ENCODE data around the gene UGT1A4. TPM values are rescaled to one million over a fixed set of nuclear protein-coding genes. Genes with fewer than 3 reads are reported as not detected.

The UGT1A4 gene
- total and polyA plus RNA-seq, 10 of the 15 experiments (the other 5 are each of a cell fraction or from before 2014, with no cell fraction given), result not detected

DNA sequence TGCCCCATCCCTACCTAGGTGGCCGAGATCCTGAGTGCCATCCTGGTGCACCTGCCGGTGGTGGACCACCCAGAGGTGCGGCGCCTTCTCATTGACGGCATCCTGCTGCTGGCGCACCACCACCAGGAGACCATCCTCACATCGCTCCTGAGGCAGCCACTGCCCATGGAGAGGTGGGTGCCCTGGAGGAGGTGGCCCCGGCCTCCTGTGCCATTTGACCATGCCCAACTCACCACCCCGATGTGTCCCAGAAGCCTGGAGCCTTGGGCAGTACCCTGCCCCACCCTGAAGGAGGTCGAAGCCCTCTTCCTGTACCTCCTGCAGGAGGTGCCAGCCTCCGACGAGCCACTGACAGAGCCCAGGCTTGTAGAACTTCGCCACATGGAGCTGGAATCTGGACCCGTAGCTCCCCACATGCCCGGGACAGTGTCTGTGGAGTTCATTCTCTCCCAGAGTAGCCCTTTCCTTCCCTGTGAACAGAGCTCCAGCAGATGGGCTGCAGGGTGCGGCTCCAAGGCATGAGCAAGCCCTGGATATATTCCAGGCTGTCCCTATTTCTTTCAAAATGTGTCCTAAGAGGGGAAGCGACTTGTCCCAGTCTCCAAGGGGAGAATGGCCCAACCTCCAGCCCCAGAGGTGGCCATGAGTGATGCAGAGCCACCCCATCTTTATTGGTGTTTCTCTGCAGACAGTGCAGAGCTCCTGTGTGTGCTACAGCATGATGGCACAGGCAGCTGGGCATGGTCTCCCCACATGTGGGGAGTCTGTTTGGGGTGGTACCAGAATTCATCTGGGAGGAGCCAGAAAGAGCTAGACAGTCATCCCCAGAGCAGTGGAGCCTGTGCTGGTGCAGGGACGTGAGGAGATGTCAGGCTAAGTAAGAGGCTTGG is 101.6 kb downstream of the UGT1A4 start:
- FAIRE-seq (no peak), DNase-seq (ENCODE audit: low read depth, low spot score) (no peak), ATAC-seq (no peak)
- TF ChIP-seq HCFC1 (IDR thresholded peaks at IDR 0.05; ENCODE audit: low read length) (no peak), NFYA (IDR thresholded peaks at IDR 0.05; ENCODE audit: borderline replicate concordance, low read depth, low read length) (no peak), RBBP5 (conservative IDR thresholded peaks at IDR 0.05) (no peak), PML (IDR thresholded peaks at IDR 0.05; ENCODE audit: low read length) (no peak), KDM1A (IDR thresholded peaks at IDR 0.05; ENCODE audit: borderline replicate concordance) (no peak)
- TF ChIP-seq, protein P1, sequence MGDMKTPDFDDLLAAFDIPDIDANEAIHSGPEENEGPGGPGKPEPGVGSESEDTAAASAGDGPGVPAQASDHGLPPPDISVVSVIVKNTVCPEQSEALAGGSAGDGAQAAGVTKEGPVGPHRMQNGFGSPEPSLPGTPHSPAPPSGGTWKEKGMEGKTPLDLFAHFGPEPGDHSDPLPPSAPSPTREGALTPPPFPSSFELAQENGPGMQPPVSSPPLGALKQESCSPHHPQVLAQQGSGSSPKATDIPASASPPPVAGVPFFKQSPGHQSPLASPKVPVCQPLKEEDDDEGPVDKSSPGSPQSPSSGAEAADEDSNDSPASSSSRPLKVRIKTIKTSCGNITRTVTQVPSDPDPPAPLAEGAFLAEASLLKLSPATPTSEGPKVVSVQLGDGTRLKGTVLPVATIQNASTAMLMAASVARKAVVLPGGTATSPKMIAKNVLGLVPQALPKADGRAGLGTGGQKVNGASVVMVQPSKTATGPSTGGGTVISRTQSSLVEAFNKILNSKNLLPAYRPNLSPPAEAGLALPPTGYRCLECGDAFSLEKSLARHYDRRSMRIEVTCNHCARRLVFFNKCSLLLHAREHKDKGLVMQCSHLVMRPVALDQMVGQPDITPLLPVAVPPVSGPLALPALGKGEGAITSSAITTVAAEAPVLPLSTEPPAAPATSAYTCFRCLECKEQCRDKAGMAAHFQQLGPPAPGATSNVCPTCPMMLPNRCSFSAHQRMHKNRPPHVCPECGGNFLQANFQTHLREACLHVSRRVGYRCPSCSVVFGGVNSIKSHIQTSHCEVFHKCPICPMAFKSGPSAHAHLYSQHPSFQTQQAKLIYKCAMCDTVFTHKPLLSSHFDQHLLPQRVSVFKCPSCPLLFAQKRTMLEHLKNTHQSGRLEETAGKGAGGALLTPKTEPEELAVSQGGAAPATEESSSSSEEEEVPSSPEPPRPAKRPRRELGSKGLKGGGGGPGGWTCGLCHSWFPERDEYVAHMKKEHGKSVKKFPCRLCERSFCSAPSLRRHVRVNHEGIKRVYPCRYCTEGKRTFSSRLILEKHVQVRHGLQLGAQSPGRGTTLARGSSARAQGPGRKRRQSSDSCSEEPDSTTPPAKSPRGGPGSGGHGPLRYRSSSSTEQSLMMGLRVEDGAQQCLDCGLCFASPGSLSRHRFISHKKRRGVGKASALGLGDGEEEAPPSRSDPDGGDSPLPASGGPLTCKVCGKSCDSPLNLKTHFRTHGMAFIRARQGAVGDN (IDR thresholded peaks at IDR 0.05), result no peak
- TF ChIP-seq, protein P2, sequence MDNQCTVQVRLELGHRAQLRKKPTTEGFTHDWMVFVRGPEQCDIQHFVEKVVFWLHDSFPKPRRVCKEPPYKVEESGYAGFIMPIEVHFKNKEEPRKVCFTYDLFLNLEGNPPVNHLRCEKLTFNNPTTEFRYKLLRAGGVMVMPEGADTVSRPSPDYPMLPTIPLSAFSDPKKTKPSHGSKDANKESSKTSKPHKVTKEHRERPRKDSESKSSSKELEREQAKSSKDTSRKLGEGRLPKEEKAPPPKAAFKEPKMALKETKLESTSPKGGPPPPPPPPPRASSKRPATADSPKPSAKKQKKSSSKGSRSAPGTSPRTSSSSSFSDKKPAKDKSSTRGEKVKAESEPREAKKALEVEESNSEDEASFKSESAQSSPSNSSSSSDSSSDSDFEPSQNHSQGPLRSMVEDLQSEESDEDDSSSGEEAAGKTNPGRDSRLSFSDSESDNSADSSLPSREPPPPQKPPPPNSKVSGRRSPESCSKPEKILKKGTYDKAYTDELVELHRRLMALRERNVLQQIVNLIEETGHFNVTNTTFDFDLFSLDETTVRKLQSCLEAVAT (IDR thresholded peaks at IDR 0.05), result no peak
- TF ChIP-seq, protein P3, sequence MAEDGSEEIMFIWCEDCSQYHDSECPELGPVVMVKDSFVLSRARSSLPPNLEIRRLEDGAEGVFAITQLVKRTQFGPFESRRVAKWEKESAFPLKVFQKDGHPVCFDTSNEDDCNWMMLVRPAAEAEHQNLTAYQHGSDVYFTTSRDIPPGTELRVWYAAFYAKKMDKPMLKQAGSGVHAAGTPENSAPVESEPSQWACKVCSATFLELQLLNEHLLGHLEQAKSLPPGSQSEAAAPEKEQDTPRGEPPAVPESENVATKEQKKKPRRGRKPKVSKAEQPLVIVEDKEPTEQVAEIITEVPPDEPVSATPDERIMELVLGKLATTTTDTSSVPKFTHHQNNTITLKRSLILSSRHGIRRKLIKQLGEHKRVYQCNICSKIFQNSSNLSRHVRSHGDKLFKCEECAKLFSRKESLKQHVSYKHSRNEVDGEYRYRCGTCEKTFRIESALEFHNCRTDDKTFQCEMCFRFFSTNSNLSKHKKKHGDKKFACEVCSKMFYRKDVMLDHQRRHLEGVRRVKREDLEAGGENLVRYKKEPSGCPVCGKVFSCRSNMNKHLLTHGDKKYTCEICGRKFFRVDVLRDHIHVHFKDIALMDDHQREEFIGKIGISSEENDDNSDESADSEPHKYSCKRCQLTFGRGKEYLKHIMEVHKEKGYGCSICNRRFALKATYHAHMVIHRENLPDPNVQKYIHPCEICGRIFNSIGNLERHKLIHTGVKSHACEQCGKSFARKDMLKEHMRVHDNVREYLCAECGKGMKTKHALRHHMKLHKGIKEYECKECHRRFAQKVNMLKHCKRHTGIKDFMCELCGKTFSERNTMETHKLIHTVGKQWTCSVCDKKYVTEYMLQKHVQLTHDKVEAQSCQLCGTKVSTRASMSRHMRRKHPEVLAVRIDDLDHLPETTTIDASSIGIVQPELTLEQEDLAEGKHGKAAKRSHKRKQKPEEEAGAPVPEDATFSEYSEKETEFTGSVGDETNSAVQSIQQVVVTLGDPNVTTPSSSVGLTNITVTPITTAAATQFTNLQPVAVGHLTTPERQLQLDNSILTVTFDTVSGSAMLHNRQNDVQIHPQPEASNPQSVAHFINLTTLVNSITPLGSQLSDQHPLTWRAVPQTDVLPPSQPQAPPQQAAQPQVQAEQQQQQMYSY (CRISPR knock-in tag; IDR thresholded peaks at IDR 0.05), result no peak
- TF ChIP-seq, protein P4, sequence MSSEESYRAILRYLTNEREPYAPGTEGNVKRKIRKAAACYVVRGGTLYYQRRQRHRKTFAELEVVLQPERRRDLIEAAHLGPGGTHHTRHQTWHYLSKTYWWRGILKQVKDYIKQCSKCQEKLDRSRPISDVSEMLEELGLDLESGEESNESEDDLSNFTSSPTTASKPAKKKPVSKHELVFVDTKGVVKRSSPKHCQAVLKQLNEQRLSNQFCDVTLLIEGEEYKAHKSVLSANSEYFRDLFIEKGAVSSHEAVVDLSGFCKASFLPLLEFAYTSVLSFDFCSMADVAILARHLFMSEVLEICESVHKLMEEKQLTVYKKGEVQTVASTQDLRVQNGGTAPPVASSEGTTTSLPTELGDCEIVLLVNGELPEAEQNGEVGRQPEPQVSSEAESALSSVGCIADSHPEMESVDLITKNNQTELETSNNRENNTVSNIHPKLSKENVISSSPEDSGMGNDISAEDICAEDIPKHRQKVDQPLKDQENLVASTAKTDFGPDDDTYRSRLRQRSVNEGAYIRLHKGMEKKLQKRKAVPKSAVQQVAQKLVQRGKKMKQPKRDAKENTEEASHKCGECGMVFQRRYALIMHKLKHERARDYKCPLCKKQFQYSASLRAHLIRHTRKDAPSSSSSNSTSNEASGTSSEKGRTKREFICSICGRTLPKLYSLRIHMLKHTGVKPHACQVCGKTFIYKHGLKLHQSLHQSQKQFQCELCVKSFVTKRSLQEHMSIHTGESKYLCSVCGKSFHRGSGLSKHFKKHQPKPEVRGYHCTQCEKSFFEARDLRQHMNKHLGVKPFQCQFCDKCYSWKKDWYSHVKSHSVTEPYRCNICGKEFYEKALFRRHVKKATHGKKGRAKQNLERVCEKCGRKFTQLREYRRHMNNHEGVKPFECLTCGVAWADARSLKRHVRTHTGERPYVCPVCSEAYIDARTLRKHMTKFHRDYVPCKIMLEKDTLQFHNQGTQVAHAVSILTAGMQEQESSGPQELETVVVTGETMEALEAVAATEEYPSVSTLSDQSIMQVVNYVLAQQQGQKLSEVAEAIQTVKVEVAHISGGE (CRISPR knock-in tag; IDR thresholded peaks at IDR 0.05), result no peak
- no peaks in the 10 kb centered on the region for H3K4me1 ChIP-seq (ENCODE audit: control insufficient read depth, insufficient read depth, low read length)
- in situ Hi-C loops (cut with MboI), result no loop called here
- no peak overlapping the region for H3K4me2 ChIP-seq (ENCODE audit: control insufficient read depth, insufficient read depth)
- H3K36me3 ChIP-seq (ENCODE audit: control insufficient read depth in 2 of 2, insufficient read depth in 2 of 2, low read length in 1 of 2), result no peaks in the 10 kb centered on the region
- 32% methylated on average over 18 of the region's 18 CpGs for whole genome bisulfite sequencing (ENCODE audit: insufficient coverage, insufficient replicate concordance, low lambda C conversion rate, missing lambda C conversion rate)
- ChIA-PET RAD21 (ENCODE audit: unreplicated experiment) (no interaction called here), CTCF (interaction anchor here (0.5 kb wide), 1 partner anchor 23 kb away, joined by 3 read pairs; no protein-coding TSS in a partner anchor), POLR2A (no interaction called here), SMC1A (ENCODE audit: uncharacterized antibody, unreplicated experiment) (interaction anchor here (1.0 kb wide), 1 partner anchor 9 kb away, joined by 3 read pairs; no protein-coding TSS in a partner anchor)
- no peak overlapping the region for H3K27ac ChIP-seq (ENCODE audit: control insufficient read depth, insufficient read depth)
- no peaks in the 10 kb centered on the region; a peak in 3 of 4 replicates for H3K27me3 ChIP-seq (replicated peaks in 1 of 2; ENCODE audit: control insufficient read depth in 2 of 2, insufficient read depth in 2 of 2, low read length in 1 of 2)
- H3K9me3 ChIP-seq (replicated peaks; ENCODE audit: control insufficient read depth, insufficient read depth, low read length), result no peaks in the 10 kb centered on the region
- H3K79me2 ChIP-seq (ENCODE audit: control insufficient read depth, insufficient read depth, low read length), result no peaks in the 10 kb centered on the region
- no peak overlapping the region for H3K9ac ChIP-seq (ENCODE audit: control insufficient read depth, insufficient read depth, low read length)
- H2AFZ ChIP-seq (ENCODE audit: control insufficient read depth, low read depth, low read length), result no peak overlapping the region
- no TSS peak for BruUV-seq (replicated peaks)
- no peak overlapping the region for H3K4me3 ChIP-seq
- intact Hi-C loops (cut with micrococcal nuclease; ENCODE audit: unreplicated experiment), result no loop called here
- no peaks in the 10 kb centered on the region for H4K20me1 ChIP-seq (ENCODE audit: control insufficient read depth, insufficient read depth)

All from GM12878 (cell line).